ENCODE measurements around the gene LEFTY2. TPM values are rescaled to one million over a fixed set of nuclear protein-coding genes. Genes with fewer than 3 reads are reported as not detected.
A peak's percentile ranks its signal among the peaks of the same experiment; 100 is the strongest.
"Not testable (repeated sequence)": the region's sequence is repeated elsewhere in the genome, so short reads cannot be mapped to it uniquely, and the experiment has no call there.

The LEFTY2 gene
- total RNA-seq, 1 donor from 2014 or later, result 0.26 TPM

DNA sequence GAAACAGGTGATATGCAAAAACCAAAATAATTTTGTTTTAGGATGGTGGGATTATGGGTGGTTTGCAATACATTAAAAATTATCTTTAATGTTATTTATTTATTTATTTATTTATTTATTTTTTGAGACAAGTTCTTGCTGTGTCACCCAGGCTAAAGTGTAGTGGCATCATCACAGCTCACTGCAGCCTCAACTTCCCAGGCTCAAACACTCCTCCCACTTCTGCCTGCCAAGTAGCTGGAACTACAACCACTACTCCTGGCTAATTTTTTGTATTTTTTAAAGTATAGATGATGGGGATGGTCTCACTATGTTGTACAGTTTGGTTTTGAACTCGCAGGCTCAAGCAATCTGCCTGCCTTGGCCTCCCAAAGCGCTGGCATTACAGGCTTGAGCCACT, 10.5 kb downstream of the LEFTY2 start:
- DNase-seq (ENCODE audit: low spot score), result no peak

DNA sequence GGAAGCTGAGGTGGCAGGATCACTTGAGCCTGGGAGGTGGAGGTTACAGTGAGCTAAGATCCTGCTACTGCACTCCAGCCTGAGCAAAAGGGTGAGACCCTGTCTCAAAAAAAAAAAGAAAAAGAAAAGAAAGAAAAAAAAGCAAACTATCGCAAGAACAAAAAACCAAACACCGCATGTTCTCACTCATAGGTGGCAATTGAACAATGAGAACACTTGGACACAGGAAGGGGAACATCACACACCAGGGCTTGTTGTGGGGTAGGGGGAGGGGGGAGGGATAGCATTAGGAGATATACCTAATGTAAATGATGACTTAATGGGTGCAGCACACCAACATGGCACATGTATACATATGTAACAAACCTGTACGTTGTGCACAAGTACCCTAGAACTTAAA, 11.6 kb downstream of the LEFTY2 start:
- DNase-seq (ENCODE audit: low spot score), result not testable (repeated sequence)

DNA sequence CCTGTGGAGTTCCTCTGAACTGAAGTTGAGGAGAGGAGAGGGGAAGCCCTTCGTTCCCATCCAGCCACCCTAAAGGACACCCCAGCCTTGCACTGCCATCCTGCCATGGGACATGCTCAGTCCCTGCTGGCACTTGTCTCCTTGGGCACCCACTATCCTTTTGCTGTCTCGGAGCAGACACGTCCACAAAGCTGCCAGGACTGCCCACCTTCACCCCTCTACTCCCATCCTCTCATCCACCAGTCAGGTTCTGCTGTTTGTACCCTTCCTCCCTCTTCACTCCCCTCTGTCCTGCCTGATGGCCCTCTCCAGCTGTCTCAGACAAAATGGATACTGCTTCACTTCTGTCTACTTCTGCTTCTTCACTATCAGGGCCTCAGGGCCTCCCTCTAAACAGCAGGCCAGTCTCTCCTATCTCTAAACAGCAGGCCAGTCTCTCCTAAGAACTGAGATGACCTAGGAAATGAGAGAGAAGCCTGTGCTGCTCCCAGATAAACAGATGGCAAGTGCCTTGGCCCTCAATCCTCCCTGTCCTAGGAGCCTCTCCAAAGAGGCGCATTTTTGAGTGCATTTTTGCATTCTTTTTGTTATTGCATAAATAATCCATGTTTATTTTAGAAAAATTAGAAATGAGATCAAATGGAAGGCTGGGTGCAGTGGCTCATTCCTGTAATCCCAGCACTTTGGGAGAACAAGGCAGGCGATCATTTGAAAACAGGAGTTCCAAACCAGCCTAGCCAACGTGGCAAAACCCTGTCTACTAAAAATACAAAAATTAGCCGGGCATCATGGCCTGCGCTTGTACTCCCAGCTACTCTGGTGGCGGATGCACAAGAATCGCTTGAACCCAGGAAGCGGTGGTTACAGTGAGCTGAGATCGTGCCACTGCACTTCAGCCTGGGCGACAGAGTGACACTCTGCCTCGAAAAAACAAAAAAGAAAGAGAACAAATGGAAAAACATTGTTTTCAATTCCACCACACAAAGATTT, 12.5 kb downstream of the LEFTY2 start:
- DNase-seq (ENCODE audit: low spot score), result no peak

DNA sequence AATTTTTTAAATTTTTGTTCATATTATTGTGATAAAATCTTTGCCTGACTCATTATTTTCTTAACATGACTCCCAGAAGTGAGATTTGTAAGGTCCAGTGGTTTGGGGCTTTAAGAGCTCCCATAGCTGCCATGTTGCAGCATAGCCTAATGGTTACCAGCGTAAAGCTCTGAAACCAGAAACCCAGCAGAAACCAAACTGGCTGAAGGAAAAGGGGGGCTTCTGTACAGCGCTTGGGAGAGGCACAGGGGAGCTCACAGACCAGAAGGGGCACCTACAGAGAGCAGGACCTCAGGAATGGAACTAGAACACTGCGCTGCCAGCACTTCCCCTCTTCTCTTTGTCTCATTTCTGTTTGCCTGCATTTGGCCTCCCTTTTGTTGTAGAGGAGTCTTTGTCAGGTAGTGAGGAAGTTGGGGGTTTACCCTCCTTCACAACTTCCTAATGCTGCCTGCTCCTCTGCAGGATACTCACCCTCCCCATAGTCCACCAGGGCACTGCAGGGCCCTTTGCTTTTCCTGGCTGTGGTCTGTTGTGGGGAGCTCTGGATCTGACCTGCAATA, 14.4 kb downstream of the LEFTY2 start:
- DNase-seq (ENCODE audit: low spot score), result no peak

DNA sequence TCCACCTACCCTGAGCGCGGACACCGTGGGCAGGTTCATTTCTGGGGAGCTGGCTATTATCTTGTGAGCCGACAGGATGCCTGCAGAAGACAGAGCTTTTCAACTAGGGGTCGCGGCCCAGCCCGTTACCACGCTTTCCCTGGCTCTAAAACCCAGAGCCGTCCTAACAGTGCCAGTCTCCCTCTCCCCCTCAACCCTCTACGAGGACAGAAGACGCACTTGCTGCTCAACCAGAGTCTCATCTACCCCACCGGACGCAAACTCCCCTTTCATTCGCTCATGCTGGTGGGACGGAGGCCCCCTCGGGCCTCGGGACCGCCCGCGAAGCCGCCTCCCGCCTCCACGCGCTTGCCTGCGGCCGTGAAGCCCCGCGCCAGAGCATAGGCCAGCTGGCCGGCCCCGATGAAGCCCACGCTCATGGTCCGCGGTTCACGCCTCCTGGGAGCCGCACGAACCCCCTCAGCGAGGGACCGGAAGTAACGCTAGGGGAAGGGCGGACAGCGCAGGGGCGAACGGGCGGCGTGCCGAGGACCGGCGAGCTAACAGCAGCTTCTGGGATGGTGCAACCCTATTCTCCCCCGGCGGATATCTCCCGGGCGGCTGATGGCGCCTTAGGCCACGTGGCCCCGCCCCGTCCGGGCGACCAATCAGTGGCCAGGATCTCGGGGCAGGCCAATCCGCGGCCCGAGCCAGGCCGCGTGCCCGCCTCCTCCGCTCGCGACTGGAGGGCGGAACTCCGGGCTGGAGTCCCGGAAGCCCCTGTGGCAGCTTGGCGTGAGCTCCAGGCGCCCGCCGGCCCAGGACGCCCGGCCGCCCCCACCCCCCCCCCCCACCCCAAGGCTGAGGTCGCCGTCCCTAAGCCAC, 17.1 kb downstream of the LEFTY2 start, which contains the start of gene PYCR2:
TSS of gene PYCR2 (minus strand) at position 559 of the 864 bp plus-strand sequence. CDS start at position 419, 140 bp downstream.
- DNase-seq (ENCODE audit: low spot score), result peak; percentile 96

DNA sequence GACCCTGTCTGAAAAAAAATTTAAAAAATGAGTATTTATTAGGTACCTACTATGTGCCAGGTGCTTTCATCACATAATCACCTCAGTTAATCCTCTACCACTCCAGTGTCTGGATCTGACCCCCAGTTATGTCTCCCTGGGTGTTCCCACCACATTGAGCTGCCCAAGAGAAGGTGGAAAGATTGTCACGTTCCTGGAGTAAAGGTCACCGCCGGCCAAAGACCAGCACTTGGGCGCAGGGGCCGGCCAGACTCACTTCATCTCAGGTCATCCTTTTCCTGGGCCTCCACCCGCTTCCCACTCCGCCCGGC, 17.7 kb downstream of the LEFTY2 start:
- no peak for DNase-seq (ENCODE audit: low spot score)

DNA sequence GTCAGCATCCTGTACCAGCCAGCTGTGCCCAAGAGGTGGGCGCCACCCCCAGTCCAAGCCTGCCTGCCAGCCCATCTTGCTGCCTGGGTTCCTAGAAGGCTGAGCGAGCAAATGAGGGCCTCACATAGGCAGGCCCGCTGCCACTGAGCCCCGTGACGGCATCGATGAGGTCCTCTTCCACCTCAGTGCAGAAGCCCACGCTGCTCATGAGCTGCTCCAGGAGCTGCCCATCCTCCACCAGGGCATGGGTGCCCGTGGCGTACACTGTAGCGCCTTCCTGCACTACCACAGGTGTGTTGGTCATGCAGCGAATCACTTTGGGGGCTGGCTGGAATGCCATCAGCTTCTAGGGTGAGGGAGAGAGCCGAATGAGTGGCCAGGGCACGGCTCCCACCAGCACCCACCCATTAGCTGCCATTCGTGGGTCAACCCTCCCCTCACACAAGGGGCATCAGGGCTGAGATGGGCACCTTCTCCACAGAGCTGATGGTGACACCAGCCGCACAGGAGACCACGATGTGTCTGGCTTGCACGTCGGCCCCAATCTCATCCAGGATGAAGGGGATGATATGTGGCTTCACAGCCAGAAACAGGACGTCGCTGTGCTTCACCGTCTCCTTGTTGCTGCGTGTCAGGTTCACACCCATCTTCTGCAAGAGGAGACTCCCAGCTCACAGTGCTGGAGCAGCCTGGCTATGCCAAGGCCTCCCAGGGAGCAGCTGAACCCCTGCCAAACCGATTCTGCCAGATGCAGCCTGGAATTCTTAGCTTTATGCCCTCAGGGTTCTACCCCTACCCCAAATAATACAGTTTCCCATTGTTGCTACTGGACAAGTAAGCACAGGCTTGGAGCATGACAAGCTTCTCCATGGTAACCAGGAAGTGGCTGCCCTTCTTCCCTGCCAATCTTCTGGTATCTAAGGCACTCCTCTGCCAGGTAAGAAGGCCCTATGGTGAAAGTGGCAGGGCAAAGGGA, 19.0 kb downstream of the LEFTY2 start:
- peak; percentile 79 for DNase-seq (ENCODE audit: low spot score)

DNA sequence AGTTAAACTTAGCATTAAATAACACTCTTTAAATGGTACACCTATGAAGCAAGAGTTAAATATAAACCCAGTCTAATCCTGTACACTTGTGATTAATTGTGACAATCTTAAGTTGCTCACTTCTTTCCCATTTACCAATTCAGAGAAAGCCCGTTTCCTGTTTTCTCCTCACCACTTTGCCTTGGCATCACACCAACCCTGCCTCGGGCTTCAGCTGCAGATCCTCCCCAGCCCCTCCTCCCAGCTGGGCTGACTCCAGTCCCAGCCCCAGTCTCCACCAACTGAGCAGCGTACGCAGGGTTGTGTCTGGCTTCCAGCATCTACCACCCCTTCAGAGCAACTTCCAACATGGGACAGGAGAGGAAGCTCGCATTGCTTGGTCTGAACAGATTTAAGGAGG, 21.1 kb downstream of the LEFTY2 start:
- peak; percentile 77 for DNase-seq (ENCODE audit: low spot score)

DNA sequence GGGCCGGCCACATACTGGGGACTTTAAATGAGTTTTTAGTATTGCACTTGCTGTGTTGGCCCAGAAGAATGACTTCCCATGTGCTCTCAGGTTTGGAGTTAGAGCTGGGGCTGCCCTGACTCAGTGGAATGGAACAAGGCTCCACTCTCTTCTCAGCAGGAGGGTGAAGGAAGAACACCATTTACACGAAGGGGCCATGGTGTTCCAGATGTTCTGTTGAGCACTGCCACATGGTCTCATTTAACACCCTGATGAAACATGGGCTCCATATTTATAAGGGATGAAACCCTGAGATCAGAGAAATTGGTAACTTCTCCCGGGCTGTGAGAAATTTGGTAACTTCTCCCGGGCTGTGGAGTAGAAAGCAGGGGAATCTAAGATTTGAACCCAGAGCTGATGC, 22.7 kb downstream of the LEFTY2 start:
- no peak for DNase-seq (ENCODE audit: low spot score)

DNA sequence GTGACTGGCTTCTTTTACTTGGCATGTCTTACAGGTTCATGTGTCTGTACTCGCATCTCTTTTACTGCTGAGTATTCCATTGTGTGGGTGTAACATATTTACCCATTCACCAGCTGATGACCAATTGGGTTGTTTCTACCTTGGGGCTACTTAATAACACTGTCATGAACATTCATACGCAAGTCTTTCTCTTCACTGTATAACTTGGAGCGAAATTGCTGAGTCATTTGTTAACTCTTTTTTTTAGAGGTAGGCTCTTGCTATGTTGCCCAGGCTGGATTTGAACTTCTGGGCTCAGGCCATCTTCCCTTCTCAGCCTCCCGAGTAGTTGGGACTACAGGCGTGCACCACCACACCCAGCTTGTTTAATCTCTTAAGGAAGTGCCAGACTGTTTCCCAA, 23.5 kb downstream of the LEFTY2 start:
- no peak for DNase-seq (ENCODE audit: low spot score)

DNA sequence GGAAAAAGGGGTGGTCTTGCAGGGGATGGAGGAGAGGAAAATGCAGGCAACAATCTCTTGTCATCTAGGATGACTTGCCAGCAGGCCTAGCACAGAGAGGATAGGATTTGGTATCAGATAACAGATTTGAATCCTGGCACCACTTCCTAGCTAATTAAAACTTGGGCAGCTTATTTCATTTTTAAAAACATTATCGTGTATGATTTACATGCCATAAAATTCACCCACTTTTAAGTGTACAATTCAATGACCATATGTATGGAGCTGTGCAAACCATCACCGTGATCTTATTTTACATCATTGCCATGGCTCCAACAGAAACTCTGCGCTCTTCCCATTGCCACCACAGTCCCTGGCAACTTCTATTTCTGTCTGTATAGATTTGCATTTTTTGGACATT, 23.9 kb downstream of the LEFTY2 start:
- DNase-seq (ENCODE audit: low spot score), result no peak

DNA sequence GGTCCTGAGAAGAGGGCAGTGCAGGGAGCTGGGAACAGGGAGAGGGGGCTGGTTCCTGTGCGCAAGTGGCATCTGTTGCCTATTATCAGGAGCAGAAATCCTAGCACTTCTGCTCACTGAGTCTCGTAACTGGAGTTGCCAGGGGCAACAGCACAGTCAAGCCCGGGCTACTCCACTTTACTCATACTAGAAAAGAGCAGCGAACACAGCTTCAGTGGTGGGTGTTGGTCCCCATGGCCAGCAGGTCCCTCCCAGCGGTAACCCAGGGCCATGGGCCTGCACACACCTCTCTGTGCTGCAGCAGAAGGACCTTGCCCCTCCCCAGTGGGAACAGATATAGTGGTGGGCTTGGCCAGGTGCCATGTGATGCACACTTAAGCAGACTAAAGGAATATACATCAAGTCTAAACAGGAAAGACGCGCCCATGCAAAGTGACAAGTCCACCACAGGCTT, 25.5 kb downstream of the LEFTY2 start:
- DNase-seq (ENCODE audit: low spot score), result no peak

DNA sequence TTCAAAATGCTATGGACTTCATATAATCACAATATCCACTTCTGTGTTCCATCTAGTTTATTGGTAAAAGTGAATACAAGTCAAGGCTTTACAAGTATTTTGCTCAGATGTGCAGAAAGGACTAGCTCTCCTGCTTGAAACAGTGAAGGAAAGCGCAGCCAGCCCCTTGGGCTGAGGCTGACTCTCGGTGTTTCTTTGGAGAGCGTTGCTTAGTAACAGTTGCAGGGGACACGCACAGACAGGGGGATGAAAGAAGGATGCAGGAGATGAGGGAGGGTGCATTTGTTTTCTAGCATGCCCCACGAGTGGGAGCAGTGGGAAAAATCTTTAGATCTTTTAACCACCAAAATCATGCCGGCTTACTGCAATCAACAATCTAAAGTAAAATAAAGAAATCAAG, 26.1 kb downstream of the LEFTY2 start:
- DNase-seq (ENCODE audit: low spot score), result no peak

DNA sequence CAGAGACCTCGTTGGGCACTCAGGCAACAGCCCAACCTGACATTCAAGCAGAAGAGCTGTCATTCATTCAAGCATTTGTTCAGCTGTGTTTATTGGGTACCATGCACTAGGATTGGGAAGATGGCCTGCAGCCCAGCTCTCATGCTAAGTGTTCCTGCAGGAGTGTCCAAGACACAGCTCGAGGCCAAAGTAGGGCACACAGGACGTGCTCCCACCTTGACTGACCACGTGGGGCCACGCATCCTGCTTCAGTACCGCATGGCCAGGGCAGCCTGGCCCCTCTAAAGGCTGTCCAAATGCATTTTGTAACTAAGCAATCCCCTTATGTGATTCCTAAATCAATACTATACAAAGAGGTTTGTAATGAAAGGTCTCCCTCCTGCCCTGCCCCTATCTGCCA, 26.6 kb downstream of the LEFTY2 start:
- DNase-seq (ENCODE audit: low spot score), result no peak

DNA sequence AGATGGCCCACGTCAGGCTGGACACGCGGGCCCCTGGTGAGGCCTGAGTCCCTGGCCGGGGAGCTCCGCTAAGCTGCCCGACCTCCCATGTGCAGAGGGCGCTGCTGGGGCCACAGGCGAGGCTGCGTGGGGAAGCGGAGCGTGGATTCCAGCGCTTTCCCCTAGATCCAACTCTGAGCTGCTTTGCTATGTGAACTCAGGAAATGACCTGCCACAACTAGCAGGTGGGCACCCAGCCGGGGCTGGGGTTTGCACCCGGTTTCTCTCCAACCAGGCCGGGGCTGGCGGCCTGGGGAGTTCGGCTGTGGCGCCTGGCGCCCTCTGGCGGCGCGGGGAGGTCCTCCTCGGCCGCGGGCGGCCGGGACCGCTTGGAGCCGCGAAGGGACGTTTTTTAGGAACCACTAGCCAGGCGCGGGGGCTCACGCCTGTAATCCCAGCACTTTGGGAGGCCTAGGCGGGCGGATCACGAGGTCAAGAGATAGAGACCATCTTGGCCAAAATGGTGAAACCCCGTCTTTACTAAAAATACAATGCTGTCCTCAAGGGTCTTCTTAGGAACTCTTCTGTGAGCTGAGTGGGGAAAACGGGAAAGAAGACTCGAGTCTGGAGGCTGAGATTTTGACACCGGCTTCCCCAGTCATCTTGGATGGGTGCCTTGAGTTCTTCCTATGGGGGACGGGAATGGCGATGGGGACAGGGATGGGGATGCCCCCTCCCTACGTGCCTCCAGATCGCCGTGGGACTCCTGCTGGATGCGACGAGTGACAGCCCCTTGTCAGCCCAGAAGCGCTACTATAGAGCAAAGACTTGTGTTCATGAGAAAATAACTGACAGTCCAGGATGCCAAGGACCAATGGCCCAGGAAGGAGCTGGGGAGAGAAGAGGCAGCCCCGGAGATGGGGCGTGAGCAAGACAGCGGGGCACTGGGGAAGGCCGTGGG, 29.6 kb downstream of the LEFTY2 start:
- peak; percentile 73 for DNase-seq (ENCODE audit: low spot score)

DNA sequence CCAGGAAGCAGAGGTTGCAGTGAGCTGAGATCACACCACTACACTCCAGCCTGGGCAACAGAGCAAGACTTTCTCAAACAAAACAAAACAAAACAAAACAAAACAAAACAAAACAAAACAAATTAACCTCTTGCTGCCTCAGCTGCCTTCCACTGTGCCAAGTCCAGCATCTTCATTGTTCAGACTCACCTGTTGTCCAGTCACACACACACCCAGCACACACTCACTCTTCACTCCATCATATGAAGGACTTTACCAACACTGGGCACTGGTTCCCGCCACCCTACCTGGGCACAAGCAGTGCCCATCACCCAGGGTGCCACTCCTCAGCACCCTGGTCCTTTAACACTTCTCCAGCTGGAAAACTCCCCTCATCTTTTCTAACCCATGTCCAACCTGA, 31.5 kb downstream of the LEFTY2 start:
- no peak for DNase-seq (ENCODE audit: low spot score)

DNA sequence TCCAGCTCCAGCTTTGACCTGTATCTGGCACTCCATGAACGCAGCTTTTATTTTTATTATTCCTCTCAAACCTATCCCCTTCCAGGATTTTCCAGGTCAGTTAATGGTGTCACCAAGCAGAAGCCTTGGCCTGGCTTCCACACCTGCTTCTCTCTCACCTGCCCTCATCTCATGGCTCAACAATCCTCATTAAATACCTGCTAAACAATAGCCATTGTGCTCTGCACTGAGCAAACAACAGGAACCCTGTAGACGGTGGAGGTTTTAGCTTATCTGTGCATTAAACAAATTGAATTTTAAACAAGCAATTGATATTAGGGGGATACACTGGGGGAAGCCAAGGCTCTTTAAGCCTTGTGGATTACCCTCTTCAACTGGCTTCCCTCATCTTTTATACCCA, 32.2 kb downstream of the LEFTY2 start:
- DNase-seq (ENCODE audit: low spot score), result no peak

DNA sequence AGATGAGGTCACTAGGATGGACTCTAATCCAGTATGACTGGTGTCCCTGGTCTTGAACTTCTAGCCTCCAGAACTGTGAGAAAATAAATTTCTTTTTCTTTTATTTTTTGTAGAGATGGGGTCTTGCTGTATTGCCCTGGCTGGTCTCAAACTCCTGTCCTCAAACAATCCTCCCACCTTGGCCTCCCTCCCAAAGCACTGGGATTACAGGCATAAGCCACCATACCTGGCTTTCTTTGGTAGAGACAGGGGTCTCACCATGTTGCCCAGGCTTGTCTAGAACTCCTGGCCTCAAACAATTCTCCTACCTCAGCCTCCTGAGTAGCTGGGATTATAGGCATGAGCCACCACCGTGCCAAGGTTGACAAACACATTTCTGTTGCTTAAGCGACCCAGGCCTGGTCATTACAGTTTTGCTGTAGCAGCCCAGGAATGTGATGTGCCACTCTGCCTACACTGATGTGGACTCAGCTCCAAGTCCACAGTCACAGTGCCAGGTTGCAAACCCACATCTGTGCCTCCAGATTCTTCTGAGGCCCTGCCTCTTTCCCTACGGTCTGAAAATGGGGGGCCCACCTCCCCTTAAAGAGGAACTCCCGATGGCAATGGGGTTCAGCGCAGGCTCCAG, 32.9 kb downstream of the LEFTY2 start:
- no peak for DNase-seq (ENCODE audit: low spot score)

DNA sequence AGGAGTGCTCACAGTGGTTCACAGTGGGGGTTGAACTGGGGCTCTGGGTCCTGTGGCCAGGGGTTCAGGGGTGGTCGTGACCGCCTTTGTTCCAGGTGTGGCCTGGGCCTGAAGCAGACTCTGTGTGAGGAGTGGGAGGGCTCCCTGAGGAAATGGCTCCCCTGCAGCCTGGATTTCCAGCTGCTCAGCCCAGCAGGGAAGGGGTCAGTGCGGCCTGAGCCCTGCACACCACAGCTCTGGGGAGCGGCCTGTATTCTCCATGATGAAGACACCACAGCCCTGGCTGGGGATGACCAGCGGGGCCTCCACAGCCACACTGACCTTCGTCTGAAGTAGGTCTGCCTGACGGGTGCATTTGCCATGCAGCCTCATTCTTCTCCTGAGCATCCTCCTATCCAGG, 33.7 kb downstream of the LEFTY2 start:
- DNase-seq (ENCODE audit: low spot score), result no peak

Data from ureter (tissue), 1 donor.